Smooth muscle cell (in vitro differentiated cells): ENCODE results near the gene R3HCC1L. TPM values are rescaled to one million over a fixed set of nuclear protein-coding genes. Genes with fewer than 3 reads are reported as not detected.

ENCODE experiments used
- DNase-seq: peaks from one replicate; lab custom pipeline; 2025; ENCODE audit not compliant: unreplicated experiment; lab: John Stamatoyannopoulos, UW
- H2AFZ ChIP-seq: fragments of 200-600 bp; sonication (generic); 2 replicates; pipeline ENCODE4 v1.6.0; 2016; ENCODE audit warnings: antibody characterized with exemption, low read depth, mild to moderate bottlenecking
- H3F3A ChIP-seq: fragments of 200-600 bp; sonication (generic); 2 replicates; pipeline ENCODE4 v1.6.0; 2017; ENCODE audit warnings: antibody characterized with exemption, low read depth
- H3K27ac ChIP-seq: fragments of 200-600 bp; sonication (generic); 2 replicates; pipeline ENCODE4 v1.5.1; 2016; ENCODE audit warnings: low read depth, mild to moderate bottlenecking
- H3K27me3 ChIP-seq: fragments of 200-600 bp; sonication (generic); 2 replicates; pipeline ENCODE4 v1.6.1; 2016; ENCODE audit warnings: low read depth, mild to moderate bottlenecking
- H3K36me3 ChIP-seq: fragments of 200-600 bp; sonication (generic); 2 replicates; pipeline ENCODE4 v1.5.1; 2016; ENCODE audit warnings: low read depth
- H3K4me1 ChIP-seq: fragments of 200-600 bp; sonication (generic); 2 replicates; pipeline ENCODE4 v1.5.1; 2016; ENCODE audit warnings: low read depth
- H3K4me2 ChIP-seq: fragments of 200-600 bp; sonication (generic); 2 replicates; pipeline ENCODE4 v1.6.0; 2016; ENCODE audit warnings: mild to moderate bottlenecking
- H3K4me3 ChIP-seq: fragments of 200-600 bp; sonication (generic); 2 replicates; pipeline ENCODE4 v1.5.1; 2016; ENCODE audit warnings: mild to moderate bottlenecking
- H3K79me2 ChIP-seq: fragments of 200-600 bp; sonication (generic); 2 replicates; pipeline ENCODE4 v1.6.0; 2016; ENCODE audit warnings: low read depth, mild to moderate bottlenecking
- H3K9ac ChIP-seq: fragments of 200-600 bp; sonication (generic); 2 replicates; pipeline ENCODE4 v1.6.0; 2016; ENCODE audit warnings: low read depth
- H3K9me3 ChIP-seq: fragments of 200-600 bp; sonication (generic); replicated peaks from 2 replicates; pipeline ENCODE4 v1.5.1; 2016; ENCODE audit warnings: low read depth
- H4K20me1 ChIP-seq: fragments of 200-600 bp; sonication (generic); 2 replicates; pipeline ENCODE4 v1.6.0; 2016; ENCODE audit warnings: low read depth
- CTCF ChIP-seq: fragments of 200-600 bp; sonication (generic); IDR thresholded peaks from 2 replicates; pipeline ENCODE4 v1.5.1; 2017; ENCODE audit warnings: borderline replicate concordance, mild to moderate bottlenecking, antibody characterized with exemption; ENCODE audit not compliant: insufficient read depth, poor library complexity, severe bottlenecking
- WGBS: methylation state at CpG from one replicate; pipeline ENCODE4 v1.1.7; 2016; ENCODE audit warnings: low lambda C conversion rate; 5-methylcytosine and 5-hydroxymethylcytosine counted together
- polyA plus RNA-seq: library from polyadenylated mRNA; unstranded; fragments of >200 nt; fragmentation: Nextera tagmentation; extraction: Ambion mirVana; gene quantifications from 2 replicates; pipeline ENCODE4 v1.2.1, GENCODE V29; 2016
- total RNA-seq: library from RNA; depleted of rRNA; stranded (reverse); fragments of >200 nt; gene quantifications from 2 replicates; pipeline ENCODE4 v1.2.3, GENCODE V29; 2014

R3HCC1L gene
- 11.4 and 18.0 TPM in 2 replicates for total RNA-seq
- polyA plus RNA-seq = 12.2 and 18.1 TPM in 2 replicates

- Histone ChIP-seq H3K4me1 (peaks cover 10% of the 10 kb centered on the region), H3K9me3 (no peaks in the 10 kb centered on the region), H3K9ac (peak within 1 kb of the TSS; percentile 92), H3K4me3 (peak within 1 kb of the TSS; percentile 91), H2AFZ (peak within 1 kb of the TSS; percentile 88), H4K20me1 (peaks cover 28% of the 10 kb centered on the region), H3K27ac (peak within 1 kb of the TSS; percentile 86), H3K27me3 (no peaks in the 10 kb centered on the region), H3K79me2 (peaks cover 49% of the 10 kb centered on the region), H3K4me2 (peak within 1 kb of the TSS; percentile 92), H3K36me3 (no peaks in the 10 kb centered on the region), H3F3A (peaks cover 5% of the 10 kb centered on the region)
- no peak for TF ChIP-seq CTCF
- 2% methylated on average over 63 of the region's 64 CpGs for WGBS
- peak; percentile 61 for DNase-seq
Observed at GRCh38 chr10:98134431-98135221, at the start of gene R3HCC1L. TSS of gene R3HCC1L (plus strand) at chr10:98134657. CDS start at chr10:98208115, 73,458 bp downstream.

- Histone ChIP-seq H3K27ac (no peak overlapping the region), H3K9me3 (no peaks in the 10 kb centered on the region), H2AFZ (no peak overlapping the region), H3F3A (no peaks in the 10 kb centered on the region), H4K20me1 (no peaks in the 10 kb centered on the region), H3K27me3 (peaks cover 24% of the 10 kb centered on the region), H3K9ac (no peak overlapping the region), H3K79me2 (no peaks in the 10 kb centered on the region), H3K36me3 (no peaks in the 10 kb centered on the region), H3K4me2 (no peak overlapping the region), H3K4me1 (no peaks in the 10 kb centered on the region), H3K4me3 (no peak overlapping the region)
- WGBS = 92% methylated on average over 4 of the region's 4 CpGs
- no peak for DNase-seq
- no peak for TF ChIP-seq CTCF
Observed at GRCh38 chr10:98085238-98085637, 49.2 kb upstream of the R3HCC1L start.

GRCh38 chr10:98086837-98087708, 47.4 kb upstream of the R3HCC1L start:
- Histone ChIP-seq H3F3A (no peaks in the 10 kb centered on the region), H3K36me3 (no peaks in the 10 kb centered on the region), H3K4me2 (no peak overlapping the region), H3K9me3 (no peaks in the 10 kb centered on the region), H3K4me3 (no peak overlapping the region), H3K27me3 (peaks cover 14% of the 10 kb centered on the region), H3K9ac (no peak overlapping the region), H2AFZ (no peak overlapping the region), H3K79me2 (no peaks in the 10 kb centered on the region), H3K27ac (no peak overlapping the region), H4K20me1 (no peaks in the 10 kb centered on the region), H3K4me1 (no peaks in the 10 kb centered on the region)
- WGBS = 77% methylated on average over 14 of the region's 14 CpGs
- DNase-seq = no peak
- no peak for TF ChIP-seq CTCF
